Cardiac muscle cell (in vitro differentiated cells and primary cell): ENCODE results near the gene SERPINB10. TPM values are rescaled to one million over a fixed set of nuclear protein-coding genes. Genes with fewer than 3 reads are reported as not detected.

Experiments
- DNase-seq, 2 donors: peaks; one replicate each; pipeline versions ENCODE4 v3.0.0 to v3.0.0-alpha.2; 2010 to 2017; ENCODE audit warnings: low read depth in 1 of 2, low spot score in 1 of 2
- H3K27ac ChIP-seq: fragments of 200-600 bp; sonication (generic); 2 replicates; pipeline ENCODE4 v1.5.1; 2016
- H3K27me3 ChIP-seq: fragments of 200-600 bp; sonication (generic); 2 replicates; pipeline ENCODE4 v1.6.0; 2016; ENCODE audit warnings: control low read depth
- H3K36me3 ChIP-seq: fragments of 200-600 bp; sonication (generic); 2 replicates; pipeline ENCODE4 v1.5.1; 2016; ENCODE audit warnings: control low read depth
- H3K4me1 ChIP-seq: fragments of 200-600 bp; sonication (generic); 2 replicates; pipeline ENCODE4 v1.8.1; 2017; ENCODE audit warnings: low read depth, mild to moderate bottlenecking, mixed run types
- H3K4me3 ChIP-seq: fragments of 200-600 bp; sonication (generic); 2 replicates; pipeline ENCODE4 v1.5.1; 2016; ENCODE audit warnings: mild to moderate bottlenecking
- H3K9me3 ChIP-seq: fragments of 200-600 bp; sonication (generic); 2 replicates; pipeline ENCODE4 v1.5.1; 2017; ENCODE audit warnings: low read depth, mild to moderate bottlenecking, control low read depth
- CTCF ChIP-seq: IDR thresholded peaks from 2 replicates; pipeline ENCODE4 v1.5.1; 2012; ENCODE audit warnings: low read depth, mild to moderate bottlenecking, low read length
- polyA plus RNA-seq: library from polyadenylated mRNA; unstranded; fragments of >200 nt; fragmentation: Nextera tagmentation; extraction: Ambion mirVana; gene quantifications from 2 replicates; pipeline ENCODE4 v1.2.1, GENCODE V29; 2016
- total RNA-seq: library from RNA; depleted of rRNA; stranded (reverse); fragments of >200 nt; gene quantifications from 2 replicates; pipeline ENCODE4 v1.2.3, GENCODE V29; 2016

SERPINB10 gene
- total and polyA plus RNA-seq, 2 experiments from 2014 or later, result not detected

- no peak overlapping the region for H3K4me3 ChIP-seq
- H3K9me3 ChIP-seq, result no peaks in the 10 kb centered on the region
- TF ChIP-seq CTCF, result no peak
- H3K36me3 ChIP-seq, result no peaks in the 10 kb centered on the region
- no peaks in the 10 kb centered on the region for H3K4me1 ChIP-seq
- no peaks in the 10 kb centered on the region for H3K27me3 ChIP-seq
- DNase-seq, result no peak
- H3K27ac ChIP-seq, result no peak overlapping the region
Measured at GRCh38 chr18:63980896-63981460, 73.2 kb downstream of the SERPINB10 start.

GRCh38 chr18:63981719-63982118 lies 74.0 kb downstream of the SERPINB10 start:
- DNase-seq, result no peak

GRCh38 chr18:63982361-63982760 lies 74.6 kb downstream of the SERPINB10 start:
- no peak for DNase-seq
- H3K4me3 ChIP-seq, result no peak overlapping the region
- no peak overlapping the region for H3K27ac ChIP-seq
- H3K27me3 ChIP-seq, result no peaks in the 10 kb centered on the region
- no peaks in the 10 kb centered on the region for H3K36me3 ChIP-seq
- TF ChIP-seq CTCF, result no peak
- H3K9me3 ChIP-seq, result no peaks in the 10 kb centered on the region
- H3K4me1 ChIP-seq, result no peaks in the 10 kb centered on the region

More at GRCh38 chr18:63981719-63982118, 74.0 kb downstream of the SERPINB10 start:
- TF ChIP-seq CTCF, result no peak
- Histone ChIP-seq H3K4me3 (no peak overlapping the region), H3K9me3 (no peaks in the 10 kb centered on the region), H3K4me1 (no peaks in the 10 kb centered on the region), H3K27me3 (no peaks in the 10 kb centered on the region), H3K27ac (no peak overlapping the region), H3K36me3 (no peaks in the 10 kb centered on the region)

Other genes with a start within 250 kb of the SERPINB10 start
- not detected in 2 replicates for gene SERPINB3, start 246.1 kb upstream of the SERPINB10 start, total RNA-seq
- not detected in 2 replicates for gene SERPINB3, start 246.1 kb upstream of the SERPINB10 start, polyA plus RNA-seq
- gene SERPINB11, start 205.0 kb upstream of the SERPINB10 start, total RNA-seq, result not detected in 2 replicates
- gene SERPINB11, start 205.0 kb upstream of the SERPINB10 start, polyA plus RNA-seq, result not detected in 2 replicates
- not detected in 2 replicates for gene SERPINB7, start 132.5 kb upstream of the SERPINB10 start, total RNA-seq
- 0.24 TPM in 1 of 2 replicates, not detected in the other for gene SERPINB7, start 132.5 kb upstream of the SERPINB10 start, polyA plus RNA-seq
- not detected in 2 replicates for gene SERPINB2, start 20.3 kb upstream of the SERPINB10 start, total RNA-seq
- gene SERPINB2, start 20.3 kb upstream of the SERPINB10 start, polyA plus RNA-seq, result not detected in 2 replicates
- gene HMSD, start 41.3 kb downstream of the SERPINB10 start, total RNA-seq, result 0.14 TPM in 1 of 2 replicates, not detected in the other
- gene HMSD, start 41.3 kb downstream of the SERPINB10 start, polyA plus RNA-seq, result 3.7 TPM in 1 of 2 replicates, not detected in the other
- gene SERPINB8, start 62.1 kb downstream of the SERPINB10 start, total RNA-seq, result 0.56 and 0.60 TPM in 2 replicates
- gene SERPINB8, start 62.1 kb downstream of the SERPINB10 start, polyA plus RNA-seq, result 0.90 and 4.0 TPM in 2 replicates
- 0.21 TPM in 1 of 2 replicates, not detected in the other for gene LINC00305, start 241.1 kb downstream of the SERPINB10 start, total RNA-seq
- gene LINC00305, start 241.1 kb downstream of the SERPINB10 start, polyA plus RNA-seq, result 0.20 and 2.3 TPM in 2 replicates